ENCODE measurements around the gene SCMH1.

DNA sequence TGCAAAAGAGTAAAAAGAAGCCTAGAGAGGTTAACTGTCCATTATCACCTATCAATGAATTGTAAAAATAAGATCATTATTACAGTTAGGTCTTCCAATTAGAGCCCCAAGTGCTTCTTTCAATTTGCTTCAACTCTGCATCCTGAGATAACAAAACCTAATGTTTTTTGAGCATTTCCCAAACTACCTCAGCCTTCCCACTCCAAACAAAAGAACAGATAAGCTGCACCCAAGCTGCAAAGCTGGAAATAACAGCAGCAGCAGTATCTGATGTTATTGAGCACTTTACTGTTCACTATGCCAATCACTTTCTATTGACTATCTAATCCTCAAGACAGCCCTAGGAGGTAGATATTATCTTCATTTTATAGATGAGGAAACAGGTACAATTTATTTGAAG lies 123.5 kb downstream of the SCMH1 start:
- TF ChIP-seq CTCF (IDR thresholded peaks at IDR 0.05; ENCODE audit: low read depth, low read length, missing input control), result no peak
- TF ChIP-seq REST (IDR thresholded peaks at IDR 0.05), result no peak
- TF ChIP-seq GABPA (IDR thresholded peaks at IDR 0.05 in 1 of 2, conservative IDR thresholded peaks at IDR 0.05 in 1 of 2), result no peak
- TF ChIP-seq ZBTB33 (IDR thresholded peaks at IDR 0.05), result no peak
- TF ChIP-seq, protein P1, sequence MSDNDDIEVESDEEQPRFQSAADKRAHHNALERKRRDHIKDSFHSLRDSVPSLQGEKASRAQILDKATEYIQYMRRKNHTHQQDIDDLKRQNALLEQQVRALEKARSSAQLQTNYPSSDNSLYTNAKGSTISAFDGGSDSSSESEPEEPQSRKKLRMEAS (IDR thresholded peaks at IDR 0.05), result no peak
- TF ChIP-seq SP1 (IDR thresholded peaks at IDR 0.05), result no peak
- TF ChIP-seq YY1 (IDR thresholded peaks at IDR 0.05), result no peak
